Keratinocyte (primary cell): ENCODE measurements around the gene ACSL4. TPM values are rescaled to one million over a fixed set of nuclear protein-coding genes. Genes with fewer than 3 reads are reported as not detected.
"Not testable (repeated sequence)": the region's sequence is repeated elsewhere in the genome, so short reads cannot be mapped to it uniquely, and the experiment has no call there.

Experiments
- DNase-seq: peaks from one replicate; pipeline ENCODE4 v3.0.0-alpha.2; 2011; ENCODE audit warnings: low read depth, missing footprints, low spot score
- FAIRE-seq: peaks from 2 replicates; lab custom pipeline; 2011; peaks lifted over from hg19 to GRCh38; lab: Jason Lieb, UNC
- H2AFZ ChIP-seq: 2 replicates; pipeline ENCODE4 v1.6.0; 2012; ENCODE audit warnings: low read length, control low read depth, inconsistent platforms; ENCODE audit not compliant: control insufficient read depth
- H3K27ac ChIP-seq: 2 replicates; pipeline ENCODE4 v1.5.1; 2011; ENCODE audit warnings: low read length; ENCODE audit not compliant: control insufficient read depth, insufficient read depth
- H3K27me3 ChIP-seq: 3 replicates; pipeline ENCODE4 v1.6.0; 2011; ENCODE audit warnings: low read length; ENCODE audit not compliant: control insufficient read depth, insufficient read depth; ENCODE audit errors: extremely low read depth
- H3K36me3 ChIP-seq, 2 experiments: 2 replicates in 1 of 2; 3 replicates in 1 of 2; pipeline ENCODE4 v1.5.1; 2011; ENCODE audit warnings: low read length in 2 of 2, mild to moderate bottlenecking in 1 of 2; ENCODE audit not compliant: control insufficient read depth in 2 of 2, insufficient read depth in 2 of 2; ENCODE audit errors: extremely low read depth in 1 of 2
- H3K4me1 ChIP-seq: 3 replicates; pipeline ENCODE4 v1.5.1; 2011; ENCODE audit warnings: low read length; ENCODE audit not compliant: control insufficient read depth, insufficient read depth; ENCODE audit errors: extremely low read depth
- H3K4me2 ChIP-seq: 3 replicates; pipeline ENCODE4 v1.6.0; 2011; ENCODE audit warnings: low read depth, low read length; ENCODE audit not compliant: control insufficient read depth, insufficient read depth; ENCODE audit errors: extremely low read depth
- H3K4me3 ChIP-seq, 3 experiments: fragments of 200-600 bp in 1 of 3; sonication (generic) in 1 of 3; 2 replicates in 2 of 3; 3 replicates in 1 of 3; pipeline ENCODE4 v1.5.1; 2011 to 2016; ENCODE audit warnings: low read length in 3 of 3, mild to moderate bottlenecking in 3 of 3, control low read depth in 2 of 3, inconsistent platforms in 1 of 3, low read depth in 1 of 3, mixed read lengths in 1 of 3, mixed run types in 1 of 3, moderate library complexity in 1 of 3; ENCODE audit not compliant: control insufficient read depth in 2 of 3, insufficient read depth in 2 of 3; ENCODE audit errors: extremely low read depth in 1 of 3
- H3K79me2 ChIP-seq: 2 replicates; pipeline ENCODE4 v1.6.0; 2012; ENCODE audit warnings: low read length; ENCODE audit not compliant: control insufficient read depth, insufficient read depth
- H3K9ac ChIP-seq: 3 replicates; pipeline ENCODE4 v1.6.0; 2011; ENCODE audit warnings: low read length; ENCODE audit not compliant: control insufficient read depth, insufficient read depth; ENCODE audit errors: extremely low read depth
- H3K9me1 ChIP-seq: 3 replicates; pipeline ENCODE4 v1.6.0; 2011; ENCODE audit warnings: low read length; ENCODE audit not compliant: control insufficient read depth, insufficient read depth; ENCODE audit errors: extremely low read depth
- H3K9me3 ChIP-seq: 2 replicates; pipeline ENCODE4 v1.5.1; 2012; ENCODE audit warnings: low read depth, low read length; ENCODE audit not compliant: control insufficient read depth
- H4K20me1 ChIP-seq: 3 replicates; pipeline ENCODE4 v1.6.0; 2011; ENCODE audit warnings: low read length; ENCODE audit not compliant: control insufficient read depth, insufficient read depth; ENCODE audit errors: extremely low read depth
- EZH2 ChIP-seq: IDR thresholded peaks from one replicate; pipeline ENCODE4 v1.6.1; 2012; ENCODE audit warnings: inconsistent platforms, mild to moderate bottlenecking, low read length, moderate library complexity
- dilution Hi-C: fragments of 300-500 bp; cut with MboI; formaldehyde crosslinking; loops from one replicate; pipeline ENCODE4 v1.7.0; 2020; ENCODE audit warnings: low sequenced_read_pairs; ENCODE audit not compliant: extremely low pct_ligation_motif_present
- polyA plus RNA-seq, 5 experiments: library from polyadenylated mRNA; depleted of rRNA in 3 of 5; stranded (reverse) in 3 of 5; stranded (forward) in 1 of 5; unstranded in 1 of 5; fragments of >200 nt; gene quantifications; 1 replicate in 1 of 5; 2 replicates in 3 of 5; 3 replicates in 1 of 5; pipeline versions ENCODE4 v1.2.1 to v1.2.3, GENCODE V29; 2011 to 2012; ENCODE audit warnings: missing spikeins in 2 of 5, low read depth in 1 of 5, low replicate concordance in 1 of 5
- TF ChIP-seq, protein P1 (sequence below), 3 experiments: IDR thresholded peaks in 1 of 3; conservative IDR thresholded peaks in 1 of 3; optimal IDR thresholded peaks in 1 of 3; 2 replicates in 2 of 3; 3 replicates in 1 of 3; pipeline versions ENCODE3 to v1.5.1; 2011; ENCODE audit warnings: low read length in 3 of 3, mild to moderate bottlenecking in 3 of 3, moderate library complexity in 2 of 3, control low read depth in 1 of 3, inconsistent platforms in 1 of 3; ENCODE audit not compliant: insufficient read depth in 2 of 3; ENCODE audit errors: extremely low read depth in 1 of 3

Gene ACSL4
- polyA plus RNA-seq, 1 donor (not counting 4 experiments of a cell fraction or from before 2014, with no cell fraction given) = 78.3 TPM

DNA sequence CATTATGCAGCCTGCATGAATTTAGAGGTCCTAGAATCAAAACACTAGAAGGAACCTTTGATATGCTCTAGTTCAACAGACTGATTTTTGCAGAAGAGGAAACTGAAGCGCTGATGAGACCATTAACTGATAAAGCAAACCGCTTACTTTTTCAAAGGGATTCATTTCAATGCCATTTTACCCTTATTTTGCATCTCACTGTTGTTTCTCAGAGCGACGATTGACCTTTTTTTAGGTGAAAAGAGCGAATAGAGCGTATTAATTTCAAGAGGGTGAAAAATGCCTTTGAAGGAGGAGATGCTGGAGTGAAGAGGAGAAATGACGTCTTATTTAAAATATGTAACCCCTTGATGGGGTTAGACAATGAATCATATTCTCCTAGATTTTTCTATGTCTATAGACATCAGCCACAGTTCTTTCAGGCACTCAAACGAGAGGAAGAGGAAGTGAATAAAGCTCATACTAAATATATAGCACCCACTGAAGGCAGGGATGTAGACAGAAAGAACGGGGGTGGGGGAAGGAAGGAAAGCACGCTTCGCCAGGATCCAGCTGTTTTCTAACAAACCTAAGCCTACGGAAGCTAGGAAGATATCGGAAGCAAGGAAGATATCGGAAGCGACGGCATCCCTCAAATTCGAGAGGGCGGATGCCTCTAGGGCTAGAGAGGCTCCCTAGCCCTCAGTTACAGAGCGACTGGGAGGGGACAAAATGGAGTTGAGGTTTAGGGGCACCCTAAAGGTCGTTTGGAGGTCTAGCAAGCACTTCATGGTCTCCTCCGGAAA is 848 bp downstream of the ACSL4 start:
- FAIRE-seq = peak; percentile 59
- Histone ChIP-seq H3K4me3 (peak overlapping the region; percentile 75 to 91 (median 80)), H3K9ac (peak overlapping the region; percentile 75), H3K27me3 (no peaks in the 10 kb centered on the region), H4K20me1 (no peaks in the 10 kb centered on the region), H3K79me2 (peaks cover 54% of the 10 kb centered on the region), H3K9me3 (no peaks in the 10 kb centered on the region), H3K4me2 (peak overlapping the region; percentile 78), H3K4me1 (peaks cover 11% of the 10 kb centered on the region), H2AFZ (peak overlapping the region; percentile 12), H3K36me3 (no peaks in the 10 kb centered on the region), H3K27ac (peak overlapping the region; percentile 72), H3K9me1 (no peaks in the 10 kb centered on the region)
- dilution Hi-C loops = no loop called here
- TF ChIP-seq EZH2 = no peak
- TF ChIP-seq, protein P1, sequence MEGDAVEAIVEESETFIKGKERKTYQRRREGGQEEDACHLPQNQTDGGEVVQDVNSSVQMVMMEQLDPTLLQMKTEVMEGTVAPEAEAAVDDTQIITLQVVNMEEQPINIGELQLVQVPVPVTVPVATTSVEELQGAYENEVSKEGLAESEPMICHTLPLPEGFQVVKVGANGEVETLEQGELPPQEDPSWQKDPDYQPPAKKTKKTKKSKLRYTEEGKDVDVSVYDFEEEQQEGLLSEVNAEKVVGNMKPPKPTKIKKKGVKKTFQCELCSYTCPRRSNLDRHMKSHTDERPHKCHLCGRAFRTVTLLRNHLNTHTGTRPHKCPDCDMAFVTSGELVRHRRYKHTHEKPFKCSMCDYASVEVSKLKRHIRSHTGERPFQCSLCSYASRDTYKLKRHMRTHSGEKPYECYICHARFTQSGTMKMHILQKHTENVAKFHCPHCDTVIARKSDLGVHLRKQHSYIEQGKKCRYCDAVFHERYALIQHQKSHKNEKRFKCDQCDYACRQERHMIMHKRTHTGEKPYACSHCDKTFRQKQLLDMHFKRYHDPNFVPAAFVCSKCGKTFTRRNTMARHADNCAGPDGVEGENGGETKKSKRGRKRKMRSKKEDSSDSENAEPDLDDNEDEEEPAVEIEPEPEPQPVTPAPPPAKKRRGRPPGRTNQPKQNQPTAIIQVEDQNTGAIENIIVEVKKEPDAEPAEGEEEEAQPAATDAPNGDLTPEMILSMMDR (optimal IDR thresholded peaks at IDR 0.05 in 1 of 3, IDR thresholded peaks at IDR 0.05 in 1 of 3, conservative IDR thresholded peaks at IDR 0.05 in 1 of 3; ENCODE audit: extremely low read depth in 1 of 3, insufficient read depth in 2 of 3, low read length in 3 of 3) = no peak
- DNase-seq = no peak

DNA sequence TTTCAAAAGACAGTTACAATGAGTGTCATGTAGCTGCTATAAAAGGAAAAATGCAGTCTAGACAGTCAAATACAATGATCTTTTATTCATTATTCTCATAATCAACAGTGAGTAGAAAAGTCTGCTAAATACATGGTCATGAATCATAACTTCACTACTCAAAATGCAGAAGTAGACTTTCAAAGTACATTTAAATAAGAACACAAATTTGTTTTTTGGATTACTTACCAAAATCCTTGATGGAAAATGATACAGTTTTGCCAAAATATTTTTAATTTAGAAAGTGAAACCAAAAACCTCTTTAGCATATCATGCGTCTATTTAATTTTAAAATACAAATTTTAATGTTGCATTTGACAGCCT is 4.9 kb downstream of the ACSL4 start:
- Histone ChIP-seq H3K4me3 (peak overlapping the region in 1 of 3 experiments; percentile 22), H3K9me1 (no peaks in the 10 kb centered on the region), H3K4me2 (peak overlapping the region; percentile 4), H2AFZ (no peak overlapping the region), H3K9me3 (no peaks in the 10 kb centered on the region), H3K27me3 (no peaks in the 10 kb centered on the region), H3K79me2 (peaks cover 87% of the 10 kb centered on the region), H3K9ac (no peak overlapping the region), H4K20me1 (no peaks in the 10 kb centered on the region), H3K4me1 (peaks cover 6% of the 10 kb centered on the region), H3K27ac (peak overlapping the region; percentile 18), H3K36me3 (no peaks in the 10 kb centered on the region)
- dilution Hi-C loops = no loop called here
- FAIRE-seq = no peak
- DNase-seq = no peak
- no peak for TF ChIP-seq EZH2
- TF ChIP-seq, protein P1 (optimal IDR thresholded peaks at IDR 0.05 in 1 of 3, IDR thresholded peaks at IDR 0.05 in 1 of 3, conservative IDR thresholded peaks at IDR 0.05 in 1 of 3; ENCODE audit: extremely low read depth in 1 of 3, insufficient read depth in 2 of 3, low read length in 3 of 3) = no peak

DNA sequence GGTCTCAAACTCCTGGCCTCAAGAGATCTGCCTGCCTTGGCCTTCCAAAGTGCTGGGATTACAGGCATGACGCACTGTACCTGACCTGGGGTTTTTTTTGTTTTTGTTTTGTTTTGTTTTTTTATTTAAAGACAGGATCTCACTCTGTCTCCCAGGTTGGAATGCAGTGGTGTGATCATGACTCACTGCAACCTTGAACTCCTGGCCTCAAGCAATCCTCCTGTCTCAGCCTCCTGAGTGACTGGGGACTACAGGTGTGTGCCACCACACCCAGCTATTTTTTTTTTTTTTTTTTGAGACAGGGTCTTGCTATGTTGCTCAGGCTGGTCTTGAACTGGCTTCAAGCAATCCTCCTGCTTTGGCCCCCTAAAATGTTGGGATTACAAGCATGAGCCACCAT is 8.1 kb downstream of the ACSL4 start:
- H3K4me3 ChIP-seq, H3K9me1 ChIP-seq, H2AFZ ChIP-seq, H3K27ac ChIP-seq, DNase-seq, H3K36me3 ChIP-seq, FAIRE-seq, H3K27me3 ChIP-seq, H3K9me3 ChIP-seq, dilution Hi-C loops, H3K4me1 ChIP-seq, H4K20me1 ChIP-seq, H3K9ac ChIP-seq, H3K4me2 ChIP-seq: not testable (repeated sequence)
- H3K79me2 ChIP-seq = peaks cover 81% of the 10 kb centered on the region
